IMR-90 (cell line): ENCODE results near the gene ACBD3. TPM values are rescaled to one million over a fixed set of nuclear protein-coding genes. Genes with fewer than 3 reads are reported as not detected.
A peak's percentile ranks its signal among the peaks of the same experiment; 100 is the strongest.

Experiments
- ATAC-seq: fragments of 200-7000 bp; cut with Tn5 transposase; 2 replicates; pipeline ENCODE4 v1.9.1; 2020; ENCODE audit warnings: low read depth, mild to moderate bottlenecking, moderate library complexity
- BruUV-seq: library from RNA; stranded (reverse); fragments of 400-500 nt; replicated peaks from 2 replicates; lab custom pipeline; 2021; lab: Mats Ljungman, UMichigan
- CTCF ChIA-PET: fragments of 300-600 bp; formaldehyde crosslinking; extraction: SDS; loops from one replicate; lab custom pipeline; 2021; ENCODE audit warnings: antibody characterized with exemption; lab: Yijun Ruan, JAX
- POLR2A ChIA-PET: fragments of 300-600 bp; sonication (Branson Sonifier 250); formaldehyde crosslinking; loops from one replicate; lab custom pipeline; 2022; ENCODE audit warnings: antibody characterized with exemption; ENCODE audit not compliant: unreplicated experiment; lab: Charles Lee
- DNase-seq: peaks from one replicate; pipeline ENCODE4 v3.0.0; 2013
- H2AFZ ChIP-seq: replicated peaks from 2 replicates; pipeline ENCODE3; 2013; ENCODE audit warnings: low read length, mild to moderate bottlenecking; ENCODE audit not compliant: poor library complexity
- H2AK5ac ChIP-seq: 2 replicates; pipeline ENCODE4 v1.6.1; 2013; ENCODE audit warnings: low read depth, low read length, inconsistent platforms
- H2AK9ac ChIP-seq: replicated peaks from 2 replicates; pipeline ENCODE3; 2013; ENCODE audit warnings: mild to moderate bottlenecking, low read depth, low read length, moderate library complexity; ENCODE audit not compliant: poor library complexity
- H2BK120ac ChIP-seq: 2 replicates; pipeline ENCODE4 v1.6.1; 2013; ENCODE audit warnings: low read depth, low read length, inconsistent platforms
- H2BK15ac ChIP-seq: 3 replicates; pipeline ENCODE4 v1.6.1; 2013; ENCODE audit warnings: low read depth, low read length, inconsistent platforms
- H2BK20ac ChIP-seq: 2 replicates; pipeline ENCODE4 v1.6.1; 2013; ENCODE audit warnings: low read depth, mild to moderate bottlenecking, inconsistent platforms, low read length, moderate library complexity
- H2BK5ac ChIP-seq: 2 replicates; pipeline ENCODE4 v1.6.1; 2013; ENCODE audit warnings: mild to moderate bottlenecking, low read depth, low read length, inconsistent platforms; ENCODE audit not compliant: poor library complexity, severe bottlenecking
- H3K14ac ChIP-seq: replicated peaks from 2 replicates; pipeline ENCODE4 v1.6.1; 2013; ENCODE audit warnings: low read depth, low read length, inconsistent platforms
- H3K18ac ChIP-seq: 2 replicates; pipeline ENCODE4 v1.6.1; 2013; ENCODE audit warnings: low read depth, low read length, control low read depth
- H3K23ac ChIP-seq: 2 replicates; pipeline ENCODE4 v1.6.1; 2013; ENCODE audit warnings: low read depth, low read length, inconsistent platforms
- H3K27ac ChIP-seq: 2 replicates; pipeline ENCODE4 v1.5.1; 2013; ENCODE audit warnings: mild to moderate bottlenecking, control low read depth, low read length; ENCODE audit not compliant: insufficient read depth
- H3K27me3 ChIP-seq: 2 replicates; pipeline ENCODE4 v1.6.1; 2013; ENCODE audit warnings: low read length; ENCODE audit not compliant: control insufficient read depth, insufficient read depth
- H3K36me3 ChIP-seq: 2 replicates; pipeline ENCODE4 v1.6.1; 2013; ENCODE audit warnings: low read length, mixed read lengths; ENCODE audit not compliant: control insufficient read depth, insufficient read depth
- H3K4ac ChIP-seq: 2 replicates; pipeline ENCODE4 v1.6.1; 2013; ENCODE audit warnings: low read depth, low read length, inconsistent platforms
- H3K4me1 ChIP-seq: 2 replicates; pipeline ENCODE4 v1.6.1; 2013; ENCODE audit warnings: low read length, mixed read lengths; ENCODE audit not compliant: control insufficient read depth, insufficient read depth
- H3K4me2 ChIP-seq: 2 replicates; pipeline ENCODE4 v1.6.1; 2013; ENCODE audit warnings: low read depth, mild to moderate bottlenecking, control low read depth, low read length, moderate library complexity
- H3K4me3 ChIP-seq: 2 replicates; pipeline ENCODE4 v1.5.1; 2013; ENCODE audit warnings: low read depth, mild to moderate bottlenecking, control low read depth, low read length, moderate library complexity; ENCODE audit not compliant: insufficient read depth
- H3K56ac ChIP-seq: 2 replicates; pipeline ENCODE4 v1.6.1; 2013; ENCODE audit warnings: low read length, inconsistent platforms; ENCODE audit not compliant: insufficient read depth; ENCODE audit errors: extremely low read depth
- H3K79me1 ChIP-seq, 2 experiments: 2 replicates each; pipeline ENCODE4 v1.6.1; 2013; ENCODE audit warnings: low read length in 2 of 2, inconsistent platforms in 1 of 2, low read depth in 1 of 2
- H3K9ac ChIP-seq: 2 replicates; pipeline ENCODE4 v1.6.1; 2013; ENCODE audit warnings: low read depth, low read length, control low read depth
- H3K9me1 ChIP-seq: 2 replicates; pipeline ENCODE4 v1.6.1; 2013; ENCODE audit warnings: low read length, inconsistent platforms; ENCODE audit not compliant: insufficient read depth
- H3K9me3 ChIP-seq: 2 replicates; pipeline ENCODE4 v1.6.1; 2013; ENCODE audit warnings: low read length; ENCODE audit not compliant: control insufficient read depth, insufficient read depth
- H4K20me1 ChIP-seq: 2 replicates; pipeline ENCODE4 v1.6.1; 2013; ENCODE audit warnings: low read length, inconsistent platforms; ENCODE audit not compliant: insufficient read depth
- H4K5ac ChIP-seq: 2 replicates; pipeline ENCODE4 v1.6.1; 2013; ENCODE audit warnings: mild to moderate bottlenecking, low read depth, low read length, control low read depth
- H4K8ac ChIP-seq, 2 experiments: 2 replicates each; pipeline ENCODE4 v1.6.1; 2013; ENCODE audit warnings: low read depth in 2 of 2, low read length in 2 of 2, control low read depth in 1 of 2, inconsistent platforms in 1 of 2
- H4K91ac ChIP-seq: 2 replicates; pipeline ENCODE4 v1.6.1; 2013; ENCODE audit warnings: low read depth, low read length, inconsistent platforms; ENCODE audit not compliant: insufficient read depth
- BHLHE40 ChIP-seq: fragments of 150-350 bp; IDR thresholded peaks from 2 replicates; pipeline ENCODE4 v1.6.1; 2016; ENCODE audit warnings: mild to moderate bottlenecking, low read depth, low read length
- RCOR1 ChIP-seq: IDR thresholded peaks from 2 replicates; pipeline ENCODE4 v1.6.1; 2012; ENCODE audit warnings: mild to moderate bottlenecking, low read length, improper control_type of control experiment; ENCODE audit not compliant: insufficient replicate concordance
- WGBS, 2 experiments: methylation state at CpG; one replicate each; pipeline versions ENCODE4 v1.1.5 to v1.1.7; 2013; ENCODE audit warnings: missing lambda C conversion rate in 2 of 2; ENCODE audit not compliant: insufficient read length in 1 of 2; ENCODE audit errors: extremely low coverage in 2 of 2; 5-methylcytosine and 5-hydroxymethylcytosine counted together
- dilution Hi-C: fragments of 300-500 bp; cut with HindIII; formaldehyde crosslinking; loops from one replicate; pipeline ENCODE4 v1.14.3; 2018; ENCODE audit warnings: low sequenced_read_pairs; ENCODE audit not compliant: unreplicated experiment
- in situ Hi-C: fragments of 300-500 bp; cut with MboI; formaldehyde crosslinking; loops from 3 replicates; pipeline ENCODE4 v1.14.3; 2019; ENCODE audit warnings: low sequenced_read_pairs, inconsistent platforms, mixed read lengths
- intact Hi-C: fragments of 100-400 bp; cut with micrococcal nuclease; formaldehyde crosslinking; loops from 2 replicates; pipeline ENCODE4 v1.10.0; 2022
- polyA plus RNA-seq, 3 experiments: library from polyadenylated mRNA; depleted of rRNA; stranded (reverse); fragments of >200 nt; gene quantifications; 2 replicates each; pipeline ENCODE4 v1.2.3, GENCODE V29; 2012; ENCODE audit warnings: low replicate concordance in 1 of 3
- total RNA-seq: library from RNA; depleted of rRNA; stranded (reverse); fragments of >200 nt; gene quantifications from 2 replicates; pipeline ENCODE4 v1.2.3, GENCODE V29; 2012

Gene ACBD3
- total and polyA plus RNA-seq, 2 of the 4 experiments (the other 2 are of a cell fraction), result 30.3 to 59.7 TPM

DNA sequence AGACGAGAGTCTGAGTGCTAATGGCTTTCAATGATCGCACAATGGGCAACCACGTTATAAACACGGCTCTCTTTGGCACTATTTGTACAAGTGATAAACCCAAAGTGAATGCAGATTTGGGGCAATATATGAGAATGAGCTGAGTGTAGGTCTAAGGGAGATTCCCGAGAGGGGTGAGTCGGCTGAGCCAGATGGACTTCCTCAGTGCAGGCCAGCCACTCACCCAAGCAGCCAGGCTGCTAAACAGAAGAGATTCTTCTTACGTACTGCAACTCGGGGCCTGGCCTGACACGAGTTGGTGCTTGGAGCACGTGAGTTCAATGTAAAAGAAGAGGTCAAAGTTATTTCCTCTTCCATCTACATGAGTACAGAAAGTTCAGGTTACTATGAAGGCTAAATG lies 30.7 kb upstream of the ACBD3 start:
- Histone ChIP-seq H3K56ac (no peak overlapping the region), H3K27me3 (peaks cover 10% of the 10 kb centered on the region), H4K5ac (no peak overlapping the region), H3K36me3 (no peaks in the 10 kb centered on the region), H3K9me3 (no peaks in the 10 kb centered on the region), H2AFZ (no peak overlapping the region), H3K9me1 (no peaks in the 10 kb centered on the region), H3K4ac (no peak overlapping the region), H3K4me3 (no peak overlapping the region), H4K20me1 (no peaks in the 10 kb centered on the region), H3K9ac (no peak overlapping the region), H4K91ac (no peak overlapping the region), H3K23ac (no peak overlapping the region), H2BK15ac (no peak overlapping the region), H4K8ac (no peak overlapping the region), H2BK120ac (no peak overlapping the region), H2BK20ac (no peak overlapping the region), H3K4me1 (no peaks in the 10 kb centered on the region), H2BK5ac (no peak overlapping the region), H3K4me2 (no peak overlapping the region), H3K27ac (no peak overlapping the region), H2AK9ac (no peak overlapping the region), H2AK5ac (no peak overlapping the region), H3K18ac (no peak overlapping the region), H3K79me1 (no peaks in the 10 kb centered on the region), H3K14ac (no peak overlapping the region)
- BruUV-seq, result no TSS peak
- 100% methylated on average over 3 of the region's 10 CpGs; no CpG with 5 or more reads in 1 of the 2 experiments for WGBS, 2 experiments
- DNase-seq, result peak; percentile 73
- TF ChIP-seq BHLHE40, result peak; percentile 49; the same call in 1 of the 2 replicates
- TF ChIP-seq RCOR1, result no peak
- in situ Hi-C loops (no loop called here), intact Hi-C loops (no loop called here), dilution Hi-C loops (no loop called here)
- peak; percentile 77 for ATAC-seq
- ChIA-PET POLR2A (no interaction called here), CTCF (no interaction called here)
